Osteocyte (in vitro differentiated cells): ENCODE measurements around the gene CCR5. TPM values are rescaled to one million over a fixed set of nuclear protein-coding genes. Genes with fewer than 3 reads are reported as not detected.
"Not testable (repeated sequence)": the region's sequence is repeated elsewhere in the genome, so short reads cannot be mapped to it uniquely, and the experiment has no call there.

ENCODE experiments used
- DNase-seq: peaks from one replicate; pipeline ENCODE4 v3.0.0; 2021; ENCODE audit warnings: mixed read lengths; ENCODE audit not compliant: unreplicated experiment; ENCODE audit errors: extremely low spot score
- H3K27ac Mint-ChIP-seq: one replicate; pipeline ENCODE4 v1.8.0; 2021; ENCODE audit warnings: mild to moderate bottlenecking, mixed read lengths; ENCODE audit not compliant: unreplicated experiment
- H3K27me3 Mint-ChIP-seq: one replicate; pipeline ENCODE4 v1.8.0; 2021; ENCODE audit warnings: mixed read lengths; ENCODE audit not compliant: unreplicated experiment
- H3K36me3 Mint-ChIP-seq: one replicate; pipeline ENCODE4 v1.8.0; 2021; ENCODE audit warnings: mixed read lengths; ENCODE audit not compliant: unreplicated experiment
- H3K4me1 Mint-ChIP-seq: one replicate; pipeline ENCODE4 v1.8.0; 2021; ENCODE audit warnings: mixed read lengths; ENCODE audit not compliant: unreplicated experiment
- H3K4me3 Mint-ChIP-seq: one replicate; pipeline ENCODE4 v1.8.0; 2021; ENCODE audit warnings: mild to moderate bottlenecking, moderate library complexity, mixed read lengths; ENCODE audit not compliant: unreplicated experiment
- H3K9me3 Mint-ChIP-seq: one replicate; pipeline ENCODE4 v1.8.0; 2021; ENCODE audit warnings: mixed read lengths; ENCODE audit not compliant: unreplicated experiment
- total RNA-seq: library from RNA; stranded (reverse); gene quantifications from 2 replicates; pipeline ENCODE4 v1.2.1, GENCODE V29; 2021
- TF ChIP-seq, protein P1 (sequence below): fragments of 200-600 bp; sonication (generic); IDR thresholded peaks from 2 replicates; pipeline ENCODE4 v1.5.0; 2021; ENCODE audit warnings: antibody characterized with exemption, mild to moderate bottlenecking, moderate library complexity

CCR5 gene
- total RNA-seq, 1 donor from 2014 or later = not detected

- H3K9me3 Mint-ChIP-seq = peaks cover 8% of the 10 kb centered on the region
- H3K27ac Mint-ChIP-seq = no peak overlapping the region
- H3K4me1 Mint-ChIP-seq = peaks cover 3% of the 10 kb centered on the region
- TF ChIP-seq, protein P1, sequence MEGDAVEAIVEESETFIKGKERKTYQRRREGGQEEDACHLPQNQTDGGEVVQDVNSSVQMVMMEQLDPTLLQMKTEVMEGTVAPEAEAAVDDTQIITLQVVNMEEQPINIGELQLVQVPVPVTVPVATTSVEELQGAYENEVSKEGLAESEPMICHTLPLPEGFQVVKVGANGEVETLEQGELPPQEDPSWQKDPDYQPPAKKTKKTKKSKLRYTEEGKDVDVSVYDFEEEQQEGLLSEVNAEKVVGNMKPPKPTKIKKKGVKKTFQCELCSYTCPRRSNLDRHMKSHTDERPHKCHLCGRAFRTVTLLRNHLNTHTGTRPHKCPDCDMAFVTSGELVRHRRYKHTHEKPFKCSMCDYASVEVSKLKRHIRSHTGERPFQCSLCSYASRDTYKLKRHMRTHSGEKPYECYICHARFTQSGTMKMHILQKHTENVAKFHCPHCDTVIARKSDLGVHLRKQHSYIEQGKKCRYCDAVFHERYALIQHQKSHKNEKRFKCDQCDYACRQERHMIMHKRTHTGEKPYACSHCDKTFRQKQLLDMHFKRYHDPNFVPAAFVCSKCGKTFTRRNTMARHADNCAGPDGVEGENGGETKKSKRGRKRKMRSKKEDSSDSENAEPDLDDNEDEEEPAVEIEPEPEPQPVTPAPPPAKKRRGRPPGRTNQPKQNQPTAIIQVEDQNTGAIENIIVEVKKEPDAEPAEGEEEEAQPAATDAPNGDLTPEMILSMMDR = no peak
- peaks cover 6% of the 10 kb centered on the region for H3K27me3 Mint-ChIP-seq
- no peak overlapping the region for H3K4me3 Mint-ChIP-seq
- no peak for DNase-seq
- H3K36me3 Mint-ChIP-seq = no peaks in the 10 kb centered on the region
Observed at GRCh38 chr3:46399557-46399956, 28.8 kb downstream of the CCR5 start.

DNA sequence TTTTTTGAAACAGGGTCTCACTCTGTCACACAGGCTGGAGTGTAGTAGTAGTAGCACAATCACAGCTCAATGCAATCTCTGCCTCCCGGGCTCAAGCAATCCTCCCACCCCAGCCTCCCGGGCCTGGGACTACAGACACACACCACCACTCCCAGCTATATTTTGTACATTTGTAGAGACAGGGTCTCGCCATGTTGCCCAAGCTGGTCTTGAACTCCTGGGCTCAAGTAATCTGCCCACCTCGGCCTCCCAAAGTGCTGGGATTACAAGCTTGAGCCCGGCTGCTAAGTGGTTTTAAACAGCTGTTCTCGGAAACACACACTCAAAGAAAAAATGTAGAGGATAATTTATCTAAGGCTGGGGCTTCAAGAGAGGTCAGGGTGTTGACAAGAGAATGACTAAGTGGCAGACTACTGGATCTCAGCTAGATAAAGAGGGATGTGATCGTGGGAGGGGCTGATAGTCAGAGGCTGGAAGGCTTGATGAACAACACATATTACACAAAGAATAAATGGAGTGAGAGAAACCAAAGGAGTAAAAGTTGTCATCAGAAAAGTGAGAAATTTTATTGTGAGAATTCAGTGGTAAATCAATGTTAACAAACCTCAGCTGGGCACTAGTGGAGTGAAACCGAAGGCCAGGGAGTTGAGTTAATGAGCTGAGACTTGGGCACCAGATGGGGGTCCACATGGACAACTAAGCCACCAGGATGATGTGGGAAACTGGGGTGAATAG lies 29.4 kb downstream of the CCR5 start:
- DNase-seq = no peak
- peaks cover 8% of the 10 kb centered on the region for H3K9me3 Mint-ChIP-seq
- peaks cover 2% of the 10 kb centered on the region for H3K27me3 Mint-ChIP-seq
- H3K36me3 Mint-ChIP-seq = no peaks in the 10 kb centered on the region
- no peak overlapping the region for H3K4me3 Mint-ChIP-seq
- no peak overlapping the region for H3K27ac Mint-ChIP-seq
- H3K4me1 Mint-ChIP-seq = peaks cover 6% of the 10 kb centered on the region
- TF ChIP-seq, protein P1 = no peak

- Mint-ChIP-seq H3K9me3 (peaks cover 8% of the 10 kb centered on the region), H3K27ac (no peak overlapping the region), H3K36me3 (no peaks in the 10 kb centered on the region), H3K4me1 (peaks cover 13% of the 10 kb centered on the region), H3K27me3 (peaks cover 2% of the 10 kb centered on the region), H3K4me3 (no peak overlapping the region)
- TF ChIP-seq, protein P1 = no peak
- DNase-seq = no peak
Observed at GRCh38 chr3:46400846-46401245, 30.1 kb downstream of the CCR5 start.

GRCh38 chr3:46401579-46401978 lies 30.8 kb downstream of the CCR5 start:
- Mint-ChIP-seq H3K36me3 (no peaks in the 10 kb centered on the region), H3K27me3 (peaks cover 2% of the 10 kb centered on the region), H3K4me3 (no peak overlapping the region), H3K9me3 (peaks cover 8% of the 10 kb centered on the region), H3K27ac (no peak overlapping the region), H3K4me1 (peaks cover 20% of the 10 kb centered on the region)
- DNase-seq = no peak
- TF ChIP-seq, protein P1 = no peak

DNA sequence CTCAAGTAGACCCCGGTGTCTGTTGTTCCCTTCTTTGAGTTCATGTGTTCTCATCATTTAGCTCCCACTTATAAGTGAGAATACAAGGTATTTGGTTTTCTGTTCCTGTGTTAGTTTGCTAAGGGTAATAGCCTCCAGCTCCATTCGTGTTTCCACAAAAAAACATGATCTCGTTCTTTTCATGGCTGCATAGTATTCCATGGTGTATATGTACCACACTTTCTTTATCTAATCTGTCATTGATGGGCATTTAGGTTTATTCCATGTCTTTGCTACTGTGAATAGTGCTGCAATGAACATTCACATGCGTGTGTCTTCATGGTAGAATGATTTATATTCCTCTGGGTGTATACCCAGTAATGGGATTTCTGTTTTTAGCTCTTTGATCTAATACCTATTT lies 32.2 kb downstream of the CCR5 start:
- H3K4me1 Mint-ChIP-seq = peaks cover 33% of the 10 kb centered on the region
- H3K4me3 Mint-ChIP-seq, H3K36me3 Mint-ChIP-seq, H3K9me3 Mint-ChIP-seq, DNase-seq, H3K27ac Mint-ChIP-seq, H3K27me3 Mint-ChIP-seq: not testable (repeated sequence)
